ENCODE measurements around the gene PPP1R9A.

DNA sequence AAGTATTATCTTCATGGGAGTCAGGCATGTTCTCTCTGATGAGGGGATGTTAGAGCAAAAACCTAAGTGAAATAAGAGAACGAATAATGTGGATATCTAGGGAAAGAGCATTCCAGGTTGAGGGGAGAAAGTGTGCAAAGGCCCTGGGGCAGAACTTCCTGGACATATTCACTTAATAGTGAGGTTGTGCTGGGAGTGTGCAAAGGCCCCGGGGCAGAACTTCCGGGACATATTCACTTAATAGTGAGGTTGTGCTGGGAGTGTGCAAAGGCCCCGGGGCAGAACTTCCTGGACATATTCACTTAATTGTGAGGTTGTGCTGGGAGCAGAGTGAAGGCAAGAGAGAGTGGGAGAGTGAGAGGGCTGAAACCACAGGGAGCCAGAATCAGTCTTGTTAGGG, 405.2 kb downstream of the PPP1R9A start:
- TF ChIP-seq, protein P1, sequence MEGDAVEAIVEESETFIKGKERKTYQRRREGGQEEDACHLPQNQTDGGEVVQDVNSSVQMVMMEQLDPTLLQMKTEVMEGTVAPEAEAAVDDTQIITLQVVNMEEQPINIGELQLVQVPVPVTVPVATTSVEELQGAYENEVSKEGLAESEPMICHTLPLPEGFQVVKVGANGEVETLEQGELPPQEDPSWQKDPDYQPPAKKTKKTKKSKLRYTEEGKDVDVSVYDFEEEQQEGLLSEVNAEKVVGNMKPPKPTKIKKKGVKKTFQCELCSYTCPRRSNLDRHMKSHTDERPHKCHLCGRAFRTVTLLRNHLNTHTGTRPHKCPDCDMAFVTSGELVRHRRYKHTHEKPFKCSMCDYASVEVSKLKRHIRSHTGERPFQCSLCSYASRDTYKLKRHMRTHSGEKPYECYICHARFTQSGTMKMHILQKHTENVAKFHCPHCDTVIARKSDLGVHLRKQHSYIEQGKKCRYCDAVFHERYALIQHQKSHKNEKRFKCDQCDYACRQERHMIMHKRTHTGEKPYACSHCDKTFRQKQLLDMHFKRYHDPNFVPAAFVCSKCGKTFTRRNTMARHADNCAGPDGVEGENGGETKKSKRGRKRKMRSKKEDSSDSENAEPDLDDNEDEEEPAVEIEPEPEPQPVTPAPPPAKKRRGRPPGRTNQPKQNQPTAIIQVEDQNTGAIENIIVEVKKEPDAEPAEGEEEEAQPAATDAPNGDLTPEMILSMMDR (IDR thresholded peaks at IDR 0.05; ENCODE audit: insufficient read depth, low read length, poor library complexity, severe bottlenecking): no peak
- no peak for TF ChIP-seq EZH2phosphoT487 (conservative IDR thresholded peaks at IDR 0.05; ENCODE audit: low read length)

All from SU-DHL-6 (cell line).